Measurements from ENCODE around the gene UBE2G1.
"Not testable (repeated sequence)": the region's sequence is repeated elsewhere in the genome, so short reads cannot be mapped to it uniquely, and the experiment has no call there.

The UBE2G1 gene

GRCh38 chr17:4258867-4259266, 107.6 kb downstream of the UBE2G1 start:
- Histone ChIP-seq H3K4me1 (ENCODE audit: control insufficient read depth, insufficient read depth, low read length) (peaks cover 6% of the 10 kb centered on the region), H3K9me3 (ENCODE audit: control insufficient read depth, low read length) (peaks cover 14% of the 10 kb centered on the region), H3K36me3 (ENCODE audit: control insufficient read depth, insufficient read depth, low read length, severe bottlenecking) (peaks cover 8% of the 10 kb centered on the region), H3K27me3 (replicated peaks; ENCODE audit: control insufficient read depth, insufficient read depth, low read length) (no peaks in the 10 kb centered on the region), H3K9ac (ENCODE audit: low read length) (no peak overlapping the region), H3K4me3 (ENCODE audit: low read length) (no peak overlapping the region)
- DNase-seq (ENCODE audit: low read depth), result no peak

GRCh38 chr17:4256952-4257351, 109.5 kb downstream of the UBE2G1 start:
- no peaks in the 10 kb centered on the region for H3K4me1 ChIP-seq (ENCODE audit: control insufficient read depth, insufficient read depth, low read length)
- H3K9ac ChIP-seq (ENCODE audit: low read length), result no peak overlapping the region
- DNase-seq (ENCODE audit: low read depth), result no peak
- H3K36me3 ChIP-seq (ENCODE audit: control insufficient read depth, insufficient read depth, low read length, severe bottlenecking), result peaks cover 8% of the 10 kb centered on the region
- peaks cover 14% of the 10 kb centered on the region for H3K9me3 ChIP-seq (ENCODE audit: control insufficient read depth, low read length)
- no peak overlapping the region for H3K4me3 ChIP-seq (ENCODE audit: low read length)
- H3K27me3 ChIP-seq (replicated peaks; ENCODE audit: control insufficient read depth, insufficient read depth, low read length), result no peaks in the 10 kb centered on the region

GRCh38 chr17:4255271-4255670, 111.2 kb downstream of the UBE2G1 start:
- peaks cover 14% of the 10 kb centered on the region for H3K9me3 ChIP-seq (ENCODE audit: control insufficient read depth, low read length)
- DNase-seq (ENCODE audit: low read depth); H3K4me1 ChIP-seq (ENCODE audit: control insufficient read depth, insufficient read depth, low read length); H3K27me3 ChIP-seq (replicated peaks; ENCODE audit: control insufficient read depth, insufficient read depth, low read length); H3K4me3 ChIP-seq (ENCODE audit: low read length); H3K36me3 ChIP-seq (ENCODE audit: control insufficient read depth, insufficient read depth, low read length, severe bottlenecking); H3K9ac ChIP-seq (ENCODE audit: low read length): not testable (repeated sequence)

GRCh38 chr17:4250887-4251286, 115.6 kb downstream of the UBE2G1 start:
- H3K4me1 ChIP-seq (ENCODE audit: control insufficient read depth, insufficient read depth, low read length), result peaks cover 26% of the 10 kb centered on the region
- H3K9ac ChIP-seq (ENCODE audit: low read length), result no peak overlapping the region
- no peak for DNase-seq (ENCODE audit: low read depth)
- no peaks in the 10 kb centered on the region for H3K36me3 ChIP-seq (ENCODE audit: control insufficient read depth, insufficient read depth, low read length, severe bottlenecking)
- H3K27me3 ChIP-seq (replicated peaks; ENCODE audit: control insufficient read depth, insufficient read depth, low read length), result no peaks in the 10 kb centered on the region
- H3K9me3 ChIP-seq (ENCODE audit: control insufficient read depth, low read length), result no peaks in the 10 kb centered on the region
- H3K4me3 ChIP-seq (ENCODE audit: low read length), result no peak overlapping the region

GRCh38 chr17:4249452-4250029, 116.9 kb downstream of the UBE2G1 start:
- Histone ChIP-seq H3K4me1 (ENCODE audit: control insufficient read depth, insufficient read depth, low read length) (peaks cover 26% of the 10 kb centered on the region), H3K4me3 (ENCODE audit: low read length) (no peak overlapping the region), H3K27me3 (replicated peaks; ENCODE audit: control insufficient read depth, insufficient read depth, low read length) (no peaks in the 10 kb centered on the region), H3K36me3 (ENCODE audit: control insufficient read depth, insufficient read depth, low read length, severe bottlenecking) (no peaks in the 10 kb centered on the region), H3K9me3 (ENCODE audit: control insufficient read depth, low read length) (no peaks in the 10 kb centered on the region), H3K9ac (ENCODE audit: low read length) (peak overlapping the region; percentile 8)
- DNase-seq (ENCODE audit: low read depth), result peak; percentile 53

- H3K9me3 ChIP-seq (ENCODE audit: control insufficient read depth, low read length), result no peaks in the 10 kb centered on the region
- no peaks in the 10 kb centered on the region for H3K27me3 ChIP-seq (replicated peaks; ENCODE audit: control insufficient read depth, insufficient read depth, low read length)
- H3K9ac ChIP-seq (ENCODE audit: low read length), result no peak overlapping the region
- peak; percentile 7 for DNase-seq (ENCODE audit: low read depth)
- H3K4me1 ChIP-seq (ENCODE audit: control insufficient read depth, insufficient read depth, low read length), result peaks cover 26% of the 10 kb centered on the region
- no peaks in the 10 kb centered on the region for H3K36me3 ChIP-seq (ENCODE audit: control insufficient read depth, insufficient read depth, low read length, severe bottlenecking)
- no peak overlapping the region for H3K4me3 ChIP-seq (ENCODE audit: low read length)
Observed at GRCh38 chr17:4248504-4249277, 117.8 kb downstream of the UBE2G1 start.

GRCh38 chr17:4247971-4248388, 118.5 kb downstream of the UBE2G1 start:
- no peak for DNase-seq (ENCODE audit: low read depth)
- Histone ChIP-seq H3K9me3 (ENCODE audit: control insufficient read depth, low read length) (no peaks in the 10 kb centered on the region), H3K9ac (ENCODE audit: low read length) (no peak overlapping the region), H3K4me1 (ENCODE audit: control insufficient read depth, insufficient read depth, low read length) (peaks cover 26% of the 10 kb centered on the region), H3K27me3 (replicated peaks; ENCODE audit: control insufficient read depth, insufficient read depth, low read length) (no peaks in the 10 kb centered on the region), H3K36me3 (ENCODE audit: control insufficient read depth, insufficient read depth, low read length, severe bottlenecking) (no peaks in the 10 kb centered on the region), H3K4me3 (ENCODE audit: low read length) (no peak overlapping the region)

- no peaks in the 10 kb centered on the region for H3K36me3 ChIP-seq (ENCODE audit: control insufficient read depth, insufficient read depth, low read length, severe bottlenecking)
- H3K4me3 ChIP-seq (ENCODE audit: low read length), result no peak overlapping the region
- H3K9me3 ChIP-seq (ENCODE audit: control insufficient read depth, low read length), result no peaks in the 10 kb centered on the region
- H3K4me1 ChIP-seq (ENCODE audit: control insufficient read depth, insufficient read depth, low read length), result peaks cover 26% of the 10 kb centered on the region
- no peak for DNase-seq (ENCODE audit: low read depth)
- no peak overlapping the region for H3K9ac ChIP-seq (ENCODE audit: low read length)
- no peaks in the 10 kb centered on the region for H3K27me3 ChIP-seq (replicated peaks; ENCODE audit: control insufficient read depth, insufficient read depth, low read length)
Observed at GRCh38 chr17:4247361-4247970, 119.0 kb downstream of the UBE2G1 start.

- H3K9me3 ChIP-seq (ENCODE audit: control insufficient read depth, low read length), result no peaks in the 10 kb centered on the region
- no peak overlapping the region for H3K4me3 ChIP-seq (ENCODE audit: low read length)
- H3K4me1 ChIP-seq (ENCODE audit: control insufficient read depth, insufficient read depth, low read length), result peaks cover 26% of the 10 kb centered on the region
- H3K9ac ChIP-seq (ENCODE audit: low read length), result no peak overlapping the region
- H3K36me3 ChIP-seq (ENCODE audit: control insufficient read depth, insufficient read depth, low read length, severe bottlenecking), result peaks cover 6% of the 10 kb centered on the region
- no peak for DNase-seq (ENCODE audit: low read depth)
- no peaks in the 10 kb centered on the region for H3K27me3 ChIP-seq (replicated peaks; ENCODE audit: control insufficient read depth, insufficient read depth, low read length)
Observed at GRCh38 chr17:4246674-4247073, 119.8 kb downstream of the UBE2G1 start.

- Histone ChIP-seq H3K36me3 (ENCODE audit: control insufficient read depth, insufficient read depth, low read length, severe bottlenecking) (peaks cover 23% of the 10 kb centered on the region), H3K9me3 (ENCODE audit: control insufficient read depth, low read length) (no peaks in the 10 kb centered on the region), H3K4me3 (ENCODE audit: low read length) (no peak overlapping the region), H3K4me1 (ENCODE audit: control insufficient read depth, insufficient read depth, low read length) (no peaks in the 10 kb centered on the region), H3K27me3 (replicated peaks; ENCODE audit: control insufficient read depth, insufficient read depth, low read length) (no peaks in the 10 kb centered on the region), H3K9ac (ENCODE audit: low read length) (no peak overlapping the region)
- no peak for DNase-seq (ENCODE audit: low read depth)
Observed at GRCh38 chr17:4241535-4241934, 124.9 kb downstream of the UBE2G1 start.

- H3K4me1 ChIP-seq (ENCODE audit: control insufficient read depth, insufficient read depth, low read length), result peaks cover 39% of the 10 kb centered on the region
- H3K4me3 ChIP-seq (ENCODE audit: low read length), result no peak overlapping the region
- no peaks in the 10 kb centered on the region for H3K27me3 ChIP-seq (replicated peaks; ENCODE audit: control insufficient read depth, insufficient read depth, low read length)
- H3K36me3 ChIP-seq (ENCODE audit: control insufficient read depth, insufficient read depth, low read length, severe bottlenecking), result peaks cover 29% of the 10 kb centered on the region
- H3K9ac ChIP-seq (ENCODE audit: low read length), result no peak overlapping the region
- H3K9me3 ChIP-seq (ENCODE audit: control insufficient read depth, low read length), result no peaks in the 10 kb centered on the region
- DNase-seq (ENCODE audit: low read depth), result no peak
Observed at GRCh38 chr17:4236456-4236855, 130.0 kb downstream of the UBE2G1 start.

All from adipocyte (in vitro differentiated cells).